Neural cell (in vitro differentiated cells): ENCODE measurements around the gene NR2F1-AS1. TPM values are rescaled to one million over a fixed set of nuclear protein-coding genes. Genes with fewer than 3 reads are reported as not detected.

Experiments
- H2AFZ ChIP-seq: fragments of 200-600, 300-800 bp; sonication (generic), shearing (Covaris generic); 2 replicates; pipeline ENCODE4 v1.6.0; 2014; ENCODE audit warnings: low read depth, mild to moderate bottlenecking, antibody characterized with exemption, low read length, moderate library complexity
- H3F3A ChIP-seq: fragments of 200-600 bp; shearing (Covaris generic); 2 replicates; pipeline ENCODE4 v1.6.1; 2016; ENCODE audit warnings: mild to moderate bottlenecking, moderate library complexity, mixed read lengths, antibody characterized with exemption, low read length; ENCODE audit not compliant: insufficient read depth, poor library complexity, severe bottlenecking
- H3K27ac ChIP-seq: fragments of 200-600, 300-800 bp; sonication (generic), shearing (Covaris generic); 2 replicates; pipeline ENCODE4 v1.5.1; 2014; ENCODE audit warnings: mild to moderate bottlenecking, low read length, moderate library complexity
- H3K27me3 ChIP-seq: fragments of 300-800, 200-600 bp; sonication (generic), shearing (Covaris generic); 2 replicates; pipeline ENCODE4 v1.6.0; 2014; ENCODE audit warnings: mild to moderate bottlenecking, low read depth, low read length, moderate library complexity; ENCODE audit not compliant: insufficient read depth
- H3K36me3 ChIP-seq: fragments of 300-800, 200-600 bp; sonication (generic), shearing (Covaris generic); 2 replicates; pipeline ENCODE4 v1.5.1; 2014; ENCODE audit warnings: mild to moderate bottlenecking, antibody characterized with exemption, low read length, moderate library complexity; ENCODE audit not compliant: insufficient read depth
- H3K4me2 ChIP-seq: fragments of 300-800, 200-600 bp; sonication (generic), shearing (Covaris generic); 2 replicates; pipeline ENCODE4 v1.6.0; 2014; ENCODE audit warnings: mild to moderate bottlenecking, low read length
- H3K4me3 ChIP-seq: fragments of 300-800, 200-600 bp; sonication (generic), shearing (Covaris generic); 2 replicates; pipeline ENCODE4 v1.5.1; 2014; ENCODE audit warnings: mild to moderate bottlenecking, low read length, moderate library complexity
- H3K79me2 ChIP-seq: fragments of 200-600 bp; shearing (Covaris generic); replicated peaks from 2 replicates; pipeline ENCODE4 v1.6.0; 2014; ENCODE audit warnings: mild to moderate bottlenecking, low read length, moderate library complexity; ENCODE audit not compliant: insufficient read depth
- H3K9ac ChIP-seq: fragments of 300-800, 200-600 bp; sonication (generic), shearing (Covaris generic); 2 replicates; pipeline ENCODE4 v1.6.1; 2016; ENCODE audit warnings: mild to moderate bottlenecking, low read length, mixed read lengths
- H3K9me2 ChIP-seq: fragments of 200-600 bp; shearing (Covaris generic); 2 replicates; pipeline ENCODE4 v1.6.1; 2016; ENCODE audit warnings: mild to moderate bottlenecking, low read length, mixed read lengths; ENCODE audit not compliant: insufficient read depth
- H3K9me3 ChIP-seq: fragments of 200-600, 300-800 bp; sonication (generic), shearing (Covaris generic); 2 replicates; pipeline ENCODE4 v1.6.1; 2016; ENCODE audit warnings: mild to moderate bottlenecking, mixed run types, low read length, moderate library complexity, mixed read lengths
- H4K20me1 ChIP-seq: fragments of 200-600 bp; shearing (Covaris generic); 2 replicates; pipeline ENCODE4 v1.6.1; 2016; ENCODE audit warnings: mild to moderate bottlenecking, mixed run types; ENCODE audit not compliant: insufficient read depth
- EP300 ChIP-seq: fragments of 450-650 bp; conservative IDR thresholded peaks from 2 replicates; pipeline ENCODE4 v1.6.1; 2014; ENCODE audit warnings: antibody characterized with exemption, mild to moderate bottlenecking, moderate library complexity; ENCODE audit not compliant: poor library complexity, severe bottlenecking
- EZH2 ChIP-seq: fragments of 200-600, 300-800 bp; shearing (Covaris generic), sonication (generic); IDR thresholded peaks from 2 replicates; pipeline ENCODE4 v1.6.1; 2014; ENCODE audit warnings: antibody characterized with exemption, low read length, borderline replicate concordance, mild to moderate bottlenecking; ENCODE audit not compliant: insufficient read depth, poor library complexity, severe bottlenecking
- MXI1 ChIP-seq: fragments of 450-650 bp; conservative IDR thresholded peaks from 2 replicates; pipeline ENCODE4 v1.6.1; 2014; ENCODE audit warnings: antibody characterized with exemption, mild to moderate bottlenecking; ENCODE audit not compliant: poor library complexity, severe bottlenecking
- POLR2AphosphoS5 ChIP-seq: IDR thresholded peaks from 2 replicates; pipeline ENCODE4 v1.6.1; 2012
- polyA plus RNA-seq: library from polyadenylated mRNA; depleted of rRNA; stranded (reverse); fragments of >200 nt; gene quantifications from 2 replicates; pipeline ENCODE4 v1.2.3, GENCODE V29; 2014
- TF ChIP-seq, protein P1 (sequence below): IDR thresholded peaks from 2 replicates; pipeline ENCODE4 v1.6.1; 2012; ENCODE audit warnings: borderline replicate concordance

NR2F1-AS1 gene
- polyA plus RNA-seq, 1 donor from 2014 or later, result 0.24 TPM

DNA sequence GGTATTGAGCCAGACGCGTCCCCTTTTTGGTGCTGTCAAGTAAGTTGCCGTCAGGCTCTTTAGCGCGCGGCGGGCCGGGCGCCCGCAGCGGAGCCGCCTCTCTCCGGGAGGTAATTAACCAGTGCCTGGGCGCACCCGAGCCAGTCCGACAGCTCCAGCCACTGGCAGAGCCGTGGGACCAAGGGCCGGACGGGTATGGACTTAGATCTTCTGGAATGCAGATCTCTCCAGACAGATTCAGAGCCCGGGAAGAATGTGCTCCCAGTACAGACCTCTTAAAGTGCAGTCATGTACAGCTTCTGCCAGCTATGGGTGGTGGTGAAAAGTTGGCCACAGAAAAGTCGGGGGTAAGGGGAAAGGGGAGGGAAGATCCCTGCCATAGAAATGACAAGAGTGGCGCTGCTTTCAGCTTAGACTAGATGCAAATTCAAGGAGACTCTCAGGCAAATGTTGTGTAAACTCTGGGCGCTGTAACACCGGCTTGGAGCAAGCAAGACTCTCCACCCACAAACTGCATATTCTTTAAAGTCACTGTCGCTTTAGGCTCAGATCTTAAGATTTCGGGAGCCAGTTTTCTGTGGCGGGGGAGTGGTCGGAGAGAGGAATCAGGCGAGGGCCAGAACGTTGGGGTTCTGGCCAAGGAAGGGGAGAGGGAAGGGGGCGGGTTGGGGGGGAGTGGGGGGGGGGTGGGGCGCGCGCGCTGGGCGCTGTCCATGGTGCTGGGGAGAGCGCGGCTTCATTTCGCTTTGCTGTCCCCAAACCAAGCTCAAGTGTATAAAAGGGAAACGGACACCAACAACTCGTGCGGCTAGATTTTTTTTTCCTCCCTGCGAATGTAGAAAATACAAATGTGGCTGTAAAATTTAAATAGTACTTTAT, 31.2 kb upstream of the NR2F1-AS1 start:
- Histone ChIP-seq H3K9me3 (no peaks in the 10 kb centered on the region), H2AFZ (no peak overlapping the region), H3K9me2 (no peaks in the 10 kb centered on the region), H3K4me2 (no peak overlapping the region), H3K79me2 (no peaks in the 10 kb centered on the region), H3K36me3 (no peaks in the 10 kb centered on the region), H3F3A (no peaks in the 10 kb centered on the region), H3K4me3 (no peak overlapping the region), H3K27me3 (peaks cover 99% of the 10 kb centered on the region), H4K20me1 (no peaks in the 10 kb centered on the region), H3K27ac (no peak overlapping the region), H3K9ac (no peak overlapping the region)
- TF ChIP-seq EP300 (no peak), EZH2 (peak; percentile 71), POLR2AphosphoS5 (no peak), MXI1 (no peak)
- TF ChIP-seq, protein P1, sequence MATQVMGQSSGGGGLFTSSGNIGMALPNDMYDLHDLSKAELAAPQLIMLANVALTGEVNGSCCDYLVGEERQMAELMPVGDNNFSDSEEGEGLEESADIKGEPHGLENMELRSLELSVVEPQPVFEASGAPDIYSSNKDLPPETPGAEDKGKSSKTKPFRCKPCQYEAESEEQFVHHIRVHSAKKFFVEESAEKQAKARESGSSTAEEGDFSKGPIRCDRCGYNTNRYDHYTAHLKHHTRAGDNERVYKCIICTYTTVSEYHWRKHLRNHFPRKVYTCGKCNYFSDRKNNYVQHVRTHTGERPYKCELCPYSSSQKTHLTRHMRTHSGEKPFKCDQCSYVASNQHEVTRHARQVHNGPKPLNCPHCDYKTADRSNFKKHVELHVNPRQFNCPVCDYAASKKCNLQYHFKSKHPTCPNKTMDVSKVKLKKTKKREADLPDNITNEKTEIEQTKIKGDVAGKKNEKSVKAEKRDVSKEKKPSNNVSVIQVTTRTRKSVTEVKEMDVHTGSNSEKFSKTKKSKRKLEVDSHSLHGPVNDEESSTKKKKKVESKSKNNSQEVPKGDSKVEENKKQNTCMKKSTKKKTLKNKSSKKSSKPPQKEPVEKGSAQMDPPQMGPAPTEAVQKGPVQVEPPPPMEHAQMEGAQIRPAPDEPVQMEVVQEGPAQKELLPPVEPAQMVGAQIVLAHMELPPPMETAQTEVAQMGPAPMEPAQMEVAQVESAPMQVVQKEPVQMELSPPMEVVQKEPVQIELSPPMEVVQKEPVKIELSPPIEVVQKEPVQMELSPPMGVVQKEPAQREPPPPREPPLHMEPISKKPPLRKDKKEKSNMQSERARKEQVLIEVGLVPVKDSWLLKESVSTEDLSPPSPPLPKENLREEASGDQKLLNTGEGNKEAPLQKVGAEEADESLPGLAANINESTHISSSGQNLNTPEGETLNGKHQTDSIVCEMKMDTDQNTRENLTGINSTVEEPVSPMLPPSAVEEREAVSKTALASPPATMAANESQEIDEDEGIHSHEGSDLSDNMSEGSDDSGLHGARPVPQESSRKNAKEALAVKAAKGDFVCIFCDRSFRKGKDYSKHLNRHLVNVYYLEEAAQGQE, result peak; percentile 28

DNA sequence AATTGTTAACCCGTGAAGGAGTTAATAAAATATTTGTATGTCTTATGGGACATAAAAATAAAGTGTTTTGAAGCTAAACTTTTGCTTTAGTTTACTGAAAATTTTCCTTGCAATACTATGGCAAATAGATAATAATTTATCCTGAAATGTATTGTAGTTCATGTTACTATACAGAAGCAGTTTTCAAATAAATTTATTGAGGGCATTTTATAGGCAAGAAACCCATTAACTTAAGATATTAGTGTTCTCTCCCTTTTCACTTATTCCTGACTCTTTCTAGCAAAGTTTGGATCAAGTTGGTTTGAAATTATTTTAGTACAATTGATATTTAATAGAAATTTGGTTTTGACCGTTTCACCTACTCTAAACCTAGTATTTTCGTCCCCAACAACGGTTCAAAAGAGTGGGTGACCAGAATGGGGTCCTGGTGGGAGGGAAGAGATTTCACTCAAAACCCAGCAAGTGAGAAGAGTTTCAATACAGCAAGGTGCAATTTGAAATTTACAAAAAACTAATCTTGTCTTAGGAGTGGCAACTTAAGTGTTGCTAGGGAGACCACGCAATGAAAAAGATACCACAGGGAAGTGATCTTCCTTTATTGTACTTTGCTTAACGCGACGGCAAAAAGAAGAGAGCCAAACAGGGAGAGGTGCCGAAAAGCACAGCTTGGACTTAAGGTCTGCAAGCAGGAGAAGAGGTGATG, 30.4 kb upstream of the NR2F1-AS1 start:
- Histone ChIP-seq H3K9me3 (no peaks in the 10 kb centered on the region), H3K36me3 (no peaks in the 10 kb centered on the region), H3K9me2 (no peaks in the 10 kb centered on the region), H3K27ac (no peak overlapping the region), H3F3A (no peaks in the 10 kb centered on the region), H3K4me2 (no peak overlapping the region), H3K9ac (no peak overlapping the region), H3K79me2 (no peaks in the 10 kb centered on the region), H2AFZ (no peak overlapping the region), H3K4me3 (no peak overlapping the region), H4K20me1 (no peaks in the 10 kb centered on the region), H3K27me3 (peaks cover 99% of the 10 kb centered on the region)
- no peak for TF ChIP-seq EZH2
- peak; percentile 70 for TF ChIP-seq POLR2AphosphoS5

DNA sequence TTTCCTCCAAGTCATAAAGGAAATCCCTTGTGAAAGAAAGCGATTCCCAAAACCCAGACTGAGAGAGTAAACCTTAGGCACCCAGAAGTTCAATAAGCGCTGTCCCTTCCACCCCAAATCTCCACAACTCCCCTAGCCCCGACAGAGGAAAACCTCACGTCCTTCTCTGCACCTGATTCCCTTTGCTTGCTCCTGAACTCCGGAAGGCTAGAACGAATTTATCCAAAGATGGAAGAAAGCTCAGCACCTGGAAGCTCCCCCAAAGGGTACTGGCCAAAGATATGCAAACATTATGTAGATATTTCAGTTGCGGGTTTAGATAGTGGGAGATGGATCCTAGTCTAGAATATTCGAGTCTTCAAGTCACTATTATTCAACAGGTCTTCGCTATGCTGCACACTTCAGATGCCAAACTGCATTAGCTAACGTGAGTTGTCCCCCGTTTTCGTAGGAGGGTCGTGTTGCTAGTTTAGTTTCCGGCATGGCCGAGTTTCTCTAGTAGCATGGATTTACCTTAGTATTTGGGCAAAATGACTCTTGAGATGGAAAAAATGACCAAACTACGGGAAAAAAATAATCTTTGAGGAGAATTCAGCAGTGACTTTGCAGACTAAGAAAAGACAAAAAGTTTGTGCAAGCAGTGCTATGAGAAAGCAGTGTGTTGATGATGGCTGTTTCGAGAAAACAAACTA, 29.7 kb upstream of the NR2F1-AS1 start:
- Histone ChIP-seq H3K79me2 (no peaks in the 10 kb centered on the region), H3K4me2 (no peak overlapping the region), H3K36me3 (no peaks in the 10 kb centered on the region), H2AFZ (no peak overlapping the region), H4K20me1 (no peaks in the 10 kb centered on the region), H3K27ac (no peak overlapping the region), H3K9me2 (no peaks in the 10 kb centered on the region), H3K9ac (no peak overlapping the region), H3K4me3 (no peak overlapping the region), H3K9me3 (no peaks in the 10 kb centered on the region), H3K27me3 (peaks cover 99% of the 10 kb centered on the region), H3F3A (no peaks in the 10 kb centered on the region)
- TF ChIP-seq EP300, result no peak
- peak; percentile 26 for TF ChIP-seq POLR2AphosphoS5
